ENCODE results near the gene FRK. TPM values are rescaled to one million over a fixed set of nuclear protein-coding genes. Genes with fewer than 3 reads are reported as not detected.

FRK gene
- total RNA-seq, 2 donors from 2014 or later, result 16.0 to 20.0 TPM

DNA sequence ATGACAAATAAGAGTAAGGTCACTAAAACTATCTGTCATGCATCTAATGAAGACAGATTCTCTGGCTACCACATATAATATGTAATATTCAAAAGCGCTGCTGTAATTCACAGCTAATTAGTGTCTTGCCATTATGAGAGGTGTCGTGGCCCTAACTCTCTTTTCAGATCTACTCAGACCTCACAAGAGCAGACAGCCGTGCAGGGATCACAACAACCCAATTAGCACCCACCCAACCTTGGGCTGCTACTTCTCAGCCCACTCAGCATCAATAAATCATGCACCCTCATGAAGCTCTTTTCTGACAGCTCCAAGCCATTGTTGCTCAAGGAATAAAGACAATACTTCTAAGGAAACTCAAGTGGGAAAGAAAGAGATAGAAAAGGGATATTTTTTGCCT is 61.5 kb downstream of the FRK start:
- H3K4me1 ChIP-seq (ENCODE audit: control insufficient read depth in 1 of 2, low read depth in 2 of 2), result peaks cover 0 to 13% of the 10 kb centered on the region in 2 donors
- H3K36me3 ChIP-seq, result no peaks in the 10 kb centered on the region
- TF ChIP-seq, protein P1, sequence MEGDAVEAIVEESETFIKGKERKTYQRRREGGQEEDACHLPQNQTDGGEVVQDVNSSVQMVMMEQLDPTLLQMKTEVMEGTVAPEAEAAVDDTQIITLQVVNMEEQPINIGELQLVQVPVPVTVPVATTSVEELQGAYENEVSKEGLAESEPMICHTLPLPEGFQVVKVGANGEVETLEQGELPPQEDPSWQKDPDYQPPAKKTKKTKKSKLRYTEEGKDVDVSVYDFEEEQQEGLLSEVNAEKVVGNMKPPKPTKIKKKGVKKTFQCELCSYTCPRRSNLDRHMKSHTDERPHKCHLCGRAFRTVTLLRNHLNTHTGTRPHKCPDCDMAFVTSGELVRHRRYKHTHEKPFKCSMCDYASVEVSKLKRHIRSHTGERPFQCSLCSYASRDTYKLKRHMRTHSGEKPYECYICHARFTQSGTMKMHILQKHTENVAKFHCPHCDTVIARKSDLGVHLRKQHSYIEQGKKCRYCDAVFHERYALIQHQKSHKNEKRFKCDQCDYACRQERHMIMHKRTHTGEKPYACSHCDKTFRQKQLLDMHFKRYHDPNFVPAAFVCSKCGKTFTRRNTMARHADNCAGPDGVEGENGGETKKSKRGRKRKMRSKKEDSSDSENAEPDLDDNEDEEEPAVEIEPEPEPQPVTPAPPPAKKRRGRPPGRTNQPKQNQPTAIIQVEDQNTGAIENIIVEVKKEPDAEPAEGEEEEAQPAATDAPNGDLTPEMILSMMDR (IDR thresholded peaks at IDR 0.05), result no peak
- no peak overlapping the region for H3K27ac ChIP-seq
- no peaks in the 10 kb centered on the region for H3K27me3 ChIP-seq (replicated peaks; ENCODE audit: insufficient read depth)
- H3K9me3 ChIP-seq, result no peaks in the 10 kb centered on the region
- H3K4me3 ChIP-seq, result no peak overlapping the region
- ATAC-seq (ENCODE audit: insufficient number of reproducible peaks, low FRiP score, low read depth) (no peak), DNase-seq (ENCODE audit: low spot score) (no peak)

DNA sequence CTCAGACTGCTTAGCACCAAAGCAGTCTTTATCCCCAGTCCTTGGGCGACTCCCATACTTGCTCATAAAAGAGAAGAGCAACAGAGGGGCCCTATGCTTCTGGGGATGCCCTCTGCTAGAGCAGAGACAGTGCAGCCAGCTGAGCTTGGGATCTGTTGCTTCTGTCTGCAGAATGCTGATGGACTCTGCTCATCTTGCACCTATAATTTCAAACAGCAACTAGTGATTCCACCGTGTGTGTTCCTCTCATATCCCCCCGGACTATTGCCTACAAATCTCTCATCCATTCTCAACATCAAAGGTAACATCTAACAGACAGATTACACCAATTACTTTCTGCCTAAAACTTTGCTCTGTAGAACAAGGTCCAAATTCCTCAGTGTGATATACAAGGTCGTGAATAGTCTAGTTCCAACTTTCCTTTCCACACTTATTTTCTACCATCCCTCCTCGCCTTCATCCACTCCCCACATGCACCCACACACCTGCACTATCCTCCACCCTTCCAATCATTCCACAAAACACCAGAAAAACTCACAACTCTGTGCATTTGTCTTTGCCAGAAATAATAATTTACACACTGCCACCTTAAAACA is 62.6 kb downstream of the FRK start:
- Histone ChIP-seq H3K27ac (no peak overlapping the region), H3K27me3 (replicated peaks; ENCODE audit: insufficient read depth) (no peaks in the 10 kb centered on the region), H3K36me3 (no peaks in the 10 kb centered on the region), H3K9me3 (no peaks in the 10 kb centered on the region), H3K4me1 (ENCODE audit: control insufficient read depth in 1 of 2, low read depth in 2 of 2) (peaks cover 0 to 13% of the 10 kb centered on the region in 2 donors), H3K4me3 (no peak overlapping the region)
- DNase-seq (ENCODE audit: low spot score), result no peak
- no peak for ATAC-seq (ENCODE audit: insufficient number of reproducible peaks, low FRiP score, low read depth)
- TF ChIP-seq, protein P1 (IDR thresholded peaks at IDR 0.05), result no peak

DNA sequence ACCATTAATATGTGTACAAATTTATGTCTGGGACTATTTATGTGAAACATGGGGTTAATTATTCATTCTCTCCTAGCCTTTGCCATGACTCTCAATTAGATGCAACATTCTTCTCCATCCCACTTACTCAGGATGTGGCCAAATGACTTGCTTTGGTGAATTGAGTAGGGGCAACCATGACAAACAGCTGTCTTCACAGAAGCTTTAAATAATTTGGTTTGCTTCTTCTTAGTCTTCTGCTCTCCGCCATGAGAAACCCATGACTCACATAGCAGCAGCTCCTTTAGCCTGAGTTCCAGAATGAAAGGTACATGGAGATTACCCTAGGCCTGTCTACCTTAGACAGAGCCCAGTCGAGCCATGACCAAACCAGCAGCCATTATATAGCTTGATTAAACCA is 74.7 kb downstream of the FRK start:
- TF ChIP-seq, protein P1 (IDR thresholded peaks at IDR 0.05), result no peak

DNA sequence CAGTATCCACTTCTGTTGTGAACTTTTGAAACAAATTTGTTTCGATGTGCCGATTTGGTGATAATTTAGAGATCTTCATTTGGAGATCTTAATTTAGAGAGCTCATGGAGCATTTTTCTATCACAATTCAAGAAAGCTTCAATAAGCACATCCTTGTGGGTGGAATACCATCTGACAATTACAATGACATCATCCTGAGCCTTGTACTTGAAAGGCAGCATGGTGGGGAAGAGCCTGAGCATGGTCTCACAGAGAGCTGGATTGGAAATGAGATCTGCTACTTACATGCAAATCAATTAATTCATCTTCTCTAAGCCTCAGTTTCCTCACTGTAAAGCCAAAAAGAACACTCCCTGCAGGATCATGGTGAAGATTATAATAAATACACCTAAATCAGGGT is 75.9 kb downstream of the FRK start:
- DNase-seq (ENCODE audit: low spot score), result no peak
- Histone ChIP-seq H3K4me1 (ENCODE audit: control insufficient read depth in 1 of 2, low read depth in 2 of 2) (peaks cover 0 to 4% of the 10 kb centered on the region in 2 donors), H3K9me3 (no peaks in the 10 kb centered on the region), H3K4me3 (no peak overlapping the region), H3K27me3 (replicated peaks; ENCODE audit: insufficient read depth) (no peaks in the 10 kb centered on the region), H3K27ac (no peak overlapping the region), H3K36me3 (no peaks in the 10 kb centered on the region)
- ATAC-seq (ENCODE audit: insufficient number of reproducible peaks, low FRiP score, low read depth), result no peak
- TF ChIP-seq, protein P1 (IDR thresholded peaks at IDR 0.05), result no peak

More for the DNA sequence above, 74.7 kb downstream of the FRK start:
- ATAC-seq (ENCODE audit: insufficient number of reproducible peaks, low FRiP score, low read depth) (no peak), DNase-seq (ENCODE audit: low spot score) (no peak)
- Histone ChIP-seq H3K9me3 (no peaks in the 10 kb centered on the region), H3K27ac (no peak overlapping the region), H3K36me3 (no peaks in the 10 kb centered on the region), H3K27me3 (replicated peaks; ENCODE audit: insufficient read depth) (no peaks in the 10 kb centered on the region), H3K4me3 (no peak overlapping the region), H3K4me1 (ENCODE audit: control insufficient read depth in 1 of 2, low read depth in 2 of 2) (peaks cover 0 to 4% of the 10 kb centered on the region in 2 donors)

DNA sequence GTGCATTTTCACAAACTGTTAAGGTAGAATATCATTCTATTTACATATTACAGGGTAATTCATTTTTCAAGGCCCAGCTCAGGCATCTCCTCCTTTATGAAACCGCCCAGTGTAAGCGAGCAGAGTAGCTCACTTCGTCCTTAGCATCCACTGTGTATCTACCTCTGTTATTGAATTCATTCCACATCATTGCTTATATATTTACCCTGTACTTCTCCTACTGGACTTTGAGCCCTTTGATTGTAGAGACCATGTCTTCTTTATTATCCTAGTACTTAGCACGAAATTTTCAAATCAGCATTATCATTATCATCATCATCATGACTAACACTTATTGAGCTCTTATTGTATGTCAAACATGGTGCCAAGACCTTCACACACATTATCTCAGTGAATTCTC is 76.7 kb downstream of the FRK start:
- Histone ChIP-seq H3K27me3 (replicated peaks; ENCODE audit: insufficient read depth) (no peaks in the 10 kb centered on the region), H3K4me1 (ENCODE audit: control insufficient read depth in 1 of 2, low read depth in 2 of 2) (peaks cover 0 to 4% of the 10 kb centered on the region in 2 donors), H3K36me3 (no peaks in the 10 kb centered on the region), H3K4me3 (no peak overlapping the region), H3K27ac (no peak overlapping the region), H3K9me3 (no peaks in the 10 kb centered on the region)
- TF ChIP-seq, protein P1 (IDR thresholded peaks at IDR 0.05), result no peak
- no peak for ATAC-seq (ENCODE audit: insufficient number of reproducible peaks, low FRiP score, low read depth)
- no peak for DNase-seq (ENCODE audit: low spot score)
